Mesothelial cell of epicardium (in vitro differentiated cells): ENCODE data around the gene RBM12. TPM values are rescaled to one million over a fixed set of nuclear protein-coding genes. Genes with fewer than 3 reads are reported as not detected.
A peak's percentile ranks its signal among the peaks of the same experiment; 100 is the strongest.

Experiments used
- DNase-seq, 2 experiments: peaks; one replicate each; pipeline ENCODE4 v3.0.0; 2021; ENCODE audit warnings: low spot score in 2 of 2; ENCODE audit not compliant: unreplicated experiment in 2 of 2
- H3K27ac Mint-ChIP-seq: 2 replicates; pipeline ENCODE4 v1.8.0; 2021; ENCODE audit warnings: mixed read lengths
- H3K27me3 Mint-ChIP-seq: 2 replicates; pipeline ENCODE4 v1.8.0; 2021; ENCODE audit warnings: low read depth, mixed read lengths
- H3K36me3 Mint-ChIP-seq: 2 replicates; pipeline ENCODE4 v1.8.0; 2021; ENCODE audit warnings: mixed read lengths
- H3K4me1 Mint-ChIP-seq: 2 replicates; pipeline ENCODE4 v1.8.0; 2021; ENCODE audit warnings: mixed read lengths
- H3K4me3 Mint-ChIP-seq: 2 replicates; pipeline ENCODE4 v1.8.0; 2021; ENCODE audit warnings: mild to moderate bottlenecking, moderate library complexity, mixed read lengths
- H3K9me3 Mint-ChIP-seq: 2 replicates; pipeline ENCODE4 v1.8.0; 2021; ENCODE audit warnings: mixed read lengths
- total RNA-seq: library from RNA; stranded (reverse); gene quantifications from 3 replicates; pipeline ENCODE4 v1.2.1, GENCODE V29; 2021
- TF ChIP-seq, protein P1 (sequence below): fragments of 200-600 bp; sonication (generic); IDR thresholded peaks from one replicate; pipeline ENCODE4 v1.5.0; 2021; ENCODE audit warnings: antibody characterized with exemption; ENCODE audit not compliant: unreplicated experiment

The RBM12 gene
- total RNA-seq, 1 donor from 2014 or later = 154 TPM

DNA sequence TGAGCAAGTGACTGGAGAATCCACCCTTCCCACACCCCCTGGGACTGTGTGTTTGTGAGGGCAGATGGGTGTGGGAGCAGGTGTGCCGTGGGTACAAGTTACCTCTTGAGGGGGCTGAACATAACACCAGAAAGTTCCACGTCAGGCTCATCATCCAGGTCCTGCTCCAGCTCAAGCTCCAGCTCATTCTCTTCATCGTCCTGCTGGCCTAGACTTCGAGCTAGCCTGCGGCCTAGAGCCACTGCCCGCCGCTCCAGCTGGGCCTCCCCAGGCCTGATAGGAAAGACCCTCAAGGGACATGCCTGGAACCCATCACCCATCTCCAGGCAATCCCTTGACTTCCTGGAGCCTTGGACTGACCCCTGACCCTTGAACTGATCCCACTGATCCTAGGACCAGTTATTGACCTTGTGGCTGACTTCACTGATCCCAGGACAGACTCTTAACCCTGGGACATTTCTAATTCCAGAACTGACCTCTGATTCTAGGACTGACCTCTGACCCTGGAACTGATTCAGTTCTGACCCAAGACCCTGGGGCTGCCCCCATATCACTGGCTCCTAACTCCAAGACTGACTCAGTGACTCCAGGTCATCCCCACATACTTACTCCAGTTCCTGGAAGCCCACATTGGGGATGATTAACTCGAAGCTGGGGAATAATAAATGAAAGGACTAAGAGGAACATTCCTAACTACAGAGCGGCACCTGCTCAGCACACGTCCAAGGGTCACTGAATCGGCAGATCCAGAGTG is 60.8 kb downstream of the RBM12 start:
- H3K27ac Mint-ChIP-seq = no peak overlapping the region
- peaks cover 53% of the 10 kb centered on the region for H3K27me3 Mint-ChIP-seq
- DNase-seq = no peak
- peaks cover 16% of the 10 kb centered on the region for H3K4me1 Mint-ChIP-seq
- no peaks in the 10 kb centered on the region for H3K9me3 Mint-ChIP-seq
- H3K36me3 Mint-ChIP-seq = no peaks in the 10 kb centered on the region
- no peak overlapping the region for H3K4me3 Mint-ChIP-seq
- TF ChIP-seq, protein P1, sequence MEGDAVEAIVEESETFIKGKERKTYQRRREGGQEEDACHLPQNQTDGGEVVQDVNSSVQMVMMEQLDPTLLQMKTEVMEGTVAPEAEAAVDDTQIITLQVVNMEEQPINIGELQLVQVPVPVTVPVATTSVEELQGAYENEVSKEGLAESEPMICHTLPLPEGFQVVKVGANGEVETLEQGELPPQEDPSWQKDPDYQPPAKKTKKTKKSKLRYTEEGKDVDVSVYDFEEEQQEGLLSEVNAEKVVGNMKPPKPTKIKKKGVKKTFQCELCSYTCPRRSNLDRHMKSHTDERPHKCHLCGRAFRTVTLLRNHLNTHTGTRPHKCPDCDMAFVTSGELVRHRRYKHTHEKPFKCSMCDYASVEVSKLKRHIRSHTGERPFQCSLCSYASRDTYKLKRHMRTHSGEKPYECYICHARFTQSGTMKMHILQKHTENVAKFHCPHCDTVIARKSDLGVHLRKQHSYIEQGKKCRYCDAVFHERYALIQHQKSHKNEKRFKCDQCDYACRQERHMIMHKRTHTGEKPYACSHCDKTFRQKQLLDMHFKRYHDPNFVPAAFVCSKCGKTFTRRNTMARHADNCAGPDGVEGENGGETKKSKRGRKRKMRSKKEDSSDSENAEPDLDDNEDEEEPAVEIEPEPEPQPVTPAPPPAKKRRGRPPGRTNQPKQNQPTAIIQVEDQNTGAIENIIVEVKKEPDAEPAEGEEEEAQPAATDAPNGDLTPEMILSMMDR = no peak

DNA sequence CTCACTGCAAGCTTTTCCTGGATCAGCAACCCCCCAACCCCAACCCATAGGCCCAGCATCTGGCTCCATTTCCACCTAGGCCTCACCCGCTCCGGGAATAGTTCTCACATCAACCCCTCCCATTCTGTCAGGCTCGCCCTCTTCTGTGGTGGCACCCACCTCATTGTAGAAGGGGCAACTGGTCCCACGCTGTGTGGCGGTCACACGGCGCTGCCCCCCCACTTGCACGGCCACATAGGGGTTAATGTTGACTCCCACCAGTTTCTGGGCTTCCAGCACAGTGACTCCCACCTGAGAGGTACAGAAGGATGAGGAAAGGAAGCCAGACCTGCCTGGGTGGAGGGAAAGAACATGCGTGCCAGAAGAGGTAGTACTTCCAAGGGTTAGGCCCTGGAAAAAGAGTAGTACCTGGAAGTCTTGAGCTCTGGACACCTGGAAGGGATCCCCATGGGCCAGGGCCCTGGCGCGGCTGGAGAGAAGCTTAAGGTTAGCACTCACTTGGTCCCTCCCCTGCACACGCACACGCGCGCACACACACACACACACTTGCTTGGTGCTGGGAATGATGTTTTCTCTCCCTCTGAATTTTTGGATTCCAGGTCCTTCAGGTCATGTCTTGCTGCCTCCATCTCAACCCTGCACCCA is 61.7 kb downstream of the RBM12 start:
- no peak overlapping the region for H3K27ac Mint-ChIP-seq
- peaks cover 62% of the 10 kb centered on the region for H3K27me3 Mint-ChIP-seq
- H3K4me3 Mint-ChIP-seq = peak overlapping the region; percentile 9
- no peak for DNase-seq
- H3K9me3 Mint-ChIP-seq = no peaks in the 10 kb centered on the region
- no peaks in the 10 kb centered on the region for H3K36me3 Mint-ChIP-seq
- H3K4me1 Mint-ChIP-seq = peaks cover 16% of the 10 kb centered on the region
- TF ChIP-seq, protein P1 = no peak

DNA sequence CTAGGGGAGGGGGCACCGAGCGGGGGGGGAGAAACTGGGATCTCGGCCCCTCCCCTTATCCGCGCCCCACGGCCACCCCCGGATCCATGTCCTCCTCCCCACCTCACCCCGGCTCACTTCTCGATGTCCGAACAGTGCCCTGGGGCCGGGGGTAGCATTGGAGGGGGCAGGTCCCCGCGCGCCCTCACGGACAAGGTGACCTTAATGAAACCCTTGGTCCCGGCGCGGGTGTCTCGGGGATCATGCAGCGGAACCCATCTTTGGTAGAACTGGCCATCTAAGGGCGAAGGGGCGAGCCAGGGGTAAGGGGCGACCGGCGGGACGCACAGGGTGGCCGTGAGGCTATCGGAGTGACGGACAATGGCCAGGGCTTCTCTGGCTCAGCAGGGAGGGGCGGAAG is 62.7 kb downstream of the RBM12 start:
- H3K9me3 Mint-ChIP-seq = no peaks in the 10 kb centered on the region
- TF ChIP-seq, protein P1 = no peak
- H3K27ac Mint-ChIP-seq = no peak overlapping the region
- peaks cover 72% of the 10 kb centered on the region for H3K27me3 Mint-ChIP-seq
- no peak for DNase-seq
- H3K4me1 Mint-ChIP-seq = peaks cover 14% of the 10 kb centered on the region
- H3K36me3 Mint-ChIP-seq = no peaks in the 10 kb centered on the region
- no peak overlapping the region for H3K4me3 Mint-ChIP-seq

DNA sequence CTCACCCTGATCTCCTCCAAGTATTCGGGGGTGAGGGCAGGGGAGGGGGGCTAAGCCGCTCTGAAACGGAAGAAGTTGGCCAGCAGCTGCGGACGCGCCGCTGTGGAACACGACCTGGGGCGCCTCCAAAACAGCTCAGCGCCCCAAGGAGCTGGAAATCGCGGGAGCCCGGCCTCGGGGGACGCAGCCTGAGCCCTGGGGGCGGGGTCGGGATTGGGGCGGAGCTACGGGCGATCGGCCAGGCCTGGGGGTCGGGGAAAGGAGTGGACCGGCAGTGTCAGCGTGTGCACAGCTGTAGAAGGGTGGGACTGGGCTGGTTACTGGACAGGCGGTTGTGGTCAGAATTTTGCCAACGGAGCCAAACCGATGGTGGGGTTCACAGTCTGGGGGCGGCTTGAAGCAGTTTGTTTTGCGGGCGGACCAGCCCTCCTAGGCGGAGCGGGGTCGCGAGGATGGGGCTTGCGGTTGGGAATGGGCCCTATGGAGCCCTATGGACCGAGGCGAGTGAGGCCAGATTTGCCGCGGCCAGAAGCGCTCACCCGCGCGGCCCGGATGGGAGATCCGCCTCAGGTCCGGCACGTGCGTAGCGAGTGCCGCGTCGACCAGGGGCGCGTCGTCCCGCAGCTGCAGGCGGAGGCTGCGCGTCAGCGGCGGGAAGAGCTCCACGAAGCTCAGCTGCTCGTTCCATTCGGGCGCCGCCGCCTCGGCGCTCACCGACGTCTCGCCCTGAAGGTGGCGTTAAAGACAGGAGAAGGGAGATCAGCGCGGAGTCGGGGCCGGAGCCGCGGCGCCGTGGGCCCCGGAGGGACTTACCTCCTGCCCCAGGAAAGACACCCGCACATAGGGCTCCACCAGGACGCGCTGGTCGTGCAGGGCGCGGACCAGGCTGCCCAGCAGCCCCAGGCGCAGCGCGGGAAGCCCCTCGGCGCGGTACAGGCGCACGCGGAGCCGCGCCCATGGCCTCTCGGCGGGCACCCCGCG is 63.4 kb downstream of the RBM12 start:
- Mint-ChIP-seq H3K27ac (no peak overlapping the region), H3K9me3 (no peaks in the 10 kb centered on the region), H3K4me1 (peaks cover 11% of the 10 kb centered on the region), H3K27me3 (peaks cover 77% of the 10 kb centered on the region), H3K36me3 (no peaks in the 10 kb centered on the region), H3K4me3 (peak overlapping the region; percentile 64)
- DNase-seq = peak in 1 of 2 experiments; percentile 79
- TF ChIP-seq, protein P1 = no peak

DNA sequence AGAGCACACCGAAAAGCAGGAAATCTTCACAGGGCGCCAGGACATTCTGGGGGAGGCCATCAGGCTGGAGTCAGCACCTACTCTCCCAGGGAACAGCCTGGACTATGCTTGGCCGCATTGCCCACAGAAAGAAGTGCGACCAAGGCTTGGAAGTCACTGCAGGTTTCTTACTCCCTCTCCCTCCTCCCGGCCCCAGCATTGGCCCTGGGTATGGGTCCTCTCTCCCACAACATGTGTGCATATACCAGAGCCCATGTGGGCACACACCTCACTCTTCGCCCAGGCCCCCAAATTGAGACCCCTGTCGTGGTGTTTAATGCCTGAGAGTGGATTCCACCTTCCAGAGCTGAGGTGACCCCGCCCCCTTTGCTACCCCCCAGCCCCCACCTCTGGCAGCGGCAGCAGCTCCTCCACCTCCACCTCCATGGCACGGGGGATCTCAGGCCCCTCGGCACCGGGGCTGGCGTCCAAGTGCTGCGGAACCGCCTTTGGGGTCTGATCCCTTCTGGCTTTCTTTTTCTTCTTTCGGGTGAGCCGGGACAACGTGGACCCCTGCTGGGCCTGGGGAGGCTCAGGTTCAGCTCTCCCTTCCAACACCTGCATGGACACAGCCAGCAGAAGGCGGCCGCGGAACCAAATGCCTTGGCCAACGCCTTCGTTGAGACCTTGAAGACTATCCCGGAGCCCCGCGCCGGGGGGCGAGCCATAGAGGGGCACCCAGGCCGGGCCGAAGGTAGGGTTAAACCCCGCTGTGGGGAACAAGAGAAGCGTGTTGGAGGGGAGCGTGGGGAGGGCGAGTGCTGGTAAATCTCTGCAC is 64.3 kb downstream of the RBM12 start:
- no peak for DNase-seq
- H3K27me3 Mint-ChIP-seq = peaks cover 81% of the 10 kb centered on the region
- no peak overlapping the region for H3K27ac Mint-ChIP-seq
- H3K36me3 Mint-ChIP-seq = no peaks in the 10 kb centered on the region
- peaks cover 11% of the 10 kb centered on the region for H3K4me1 Mint-ChIP-seq
- peak overlapping the region; percentile 64 for H3K4me3 Mint-ChIP-seq
- no peaks in the 10 kb centered on the region for H3K9me3 Mint-ChIP-seq
- TF ChIP-seq, protein P1 = no peak
